GM23338 (cell line): Measurements from ENCODE around the gene SEMA6C. TPM values are rescaled to one million over a fixed set of nuclear protein-coding genes. Genes with fewer than 3 reads are reported as not detected.

Experiments used
- ATAC-seq: fragments of 200-7000 bp; cut with Tn5 transposase; 3 replicates; pipeline ENCODE4 v1.9.1; 2020
- DNase-seq: peaks from one replicate; pipeline ENCODE4 v3.0.0-alpha.2; 2015; ENCODE audit warnings: low spot score
- H2AFZ ChIP-seq: fragments of 200-600 bp; sonication (generic); 2 replicates; pipeline ENCODE4 v1.8.0; 2016; ENCODE audit warnings: antibody characterized with exemption, mild to moderate bottlenecking, moderate library complexity
- H3F3A ChIP-seq: fragments of 200-600 bp; sonication (generic); replicated peaks from 2 replicates; pipeline ENCODE4 v1.8.0; 2017; ENCODE audit warnings: antibody characterized with exemption, mixed run types, low read depth
- H3K27ac ChIP-seq: fragments of 200-600 bp; sonication (generic); 2 replicates; pipeline ENCODE4 v1.6.1; 2016; ENCODE audit warnings: low read depth
- H3K27me3 ChIP-seq: fragments of 200-600 bp; sonication (generic); 2 replicates; pipeline ENCODE4 v1.8.0; 2016; ENCODE audit warnings: mild to moderate bottlenecking, mixed run types, moderate library complexity; ENCODE audit not compliant: insufficient read depth
- H3K36me3 ChIP-seq: fragments of 200-600 bp; sonication (generic); 2 replicates; pipeline ENCODE4 v1.8.0; 2016; ENCODE audit warnings: mild to moderate bottlenecking; ENCODE audit not compliant: insufficient read depth
- H3K4me1 ChIP-seq: fragments of 200-600 bp; sonication (generic); 2 replicates; pipeline ENCODE4 v1.8.0; 2016; ENCODE audit warnings: mild to moderate bottlenecking, moderate library complexity; ENCODE audit not compliant: insufficient read depth
- H3K4me2 ChIP-seq: fragments of 200-600 bp; sonication (generic); 2 replicates; pipeline ENCODE4 v1.7.1; 2017; ENCODE audit warnings: mixed run types
- H3K4me3 ChIP-seq: fragments of 200-600 bp; sonication (generic); 2 replicates; pipeline ENCODE4 v1.6.1; 2016; ENCODE audit warnings: mixed run types
- H3K79me2 ChIP-seq: fragments of 200-600 bp; sonication (generic); replicated peaks from 2 replicates; pipeline ENCODE4 v1.8.0; 2017; ENCODE audit warnings: mild to moderate bottlenecking; ENCODE audit not compliant: insufficient read depth
- H3K9me2 ChIP-seq: fragments of 200-600 bp; sonication (generic); 2 replicates; pipeline ENCODE4 v1.8.0; 2017; ENCODE audit not compliant: insufficient read depth
- H4K20me1 ChIP-seq: fragments of 200-600 bp; sonication (generic); replicated peaks from 2 replicates; pipeline ENCODE4 v1.8.0; 2017; ENCODE audit warnings: mild to moderate bottlenecking; ENCODE audit not compliant: insufficient read depth
- H3K27ac Mint-ChIP-seq: 2 replicates; pipeline ENCODE4 v1.8.0; 2020; ENCODE audit warnings: inconsistent platforms, mild to moderate bottlenecking, moderate library complexity, mixed read lengths
- H3K27me3 Mint-ChIP-seq: 3 replicates; pipeline ENCODE4 v1.8.0; 2022; ENCODE audit warnings: low read depth, mild to moderate bottlenecking, moderate library complexity, mixed read lengths, inconsistent platforms; ENCODE audit not compliant: insufficient read depth, poor library complexity
- H3K36me3 Mint-ChIP-seq: 3 replicates; pipeline ENCODE4 v1.8.0; 2021; ENCODE audit warnings: low read depth, mild to moderate bottlenecking, inconsistent platforms, moderate library complexity, mixed read lengths
- H3K4me1 Mint-ChIP-seq: 3 replicates; pipeline ENCODE4 v1.8.0; 2020; ENCODE audit warnings: mild to moderate bottlenecking, inconsistent platforms, mixed read lengths
- H3K4me3 Mint-ChIP-seq: 3 replicates; pipeline ENCODE4 v1.8.0; 2021; ENCODE audit warnings: moderate library complexity, mild to moderate bottlenecking, inconsistent platforms, mixed read lengths
- H3K9me3 Mint-ChIP-seq: 3 replicates; pipeline ENCODE4 v1.8.0; 2020; ENCODE audit warnings: moderate library complexity, mild to moderate bottlenecking, inconsistent platforms, mixed read lengths
- CREB1 ChIP-seq: fragments of 250-450 bp; sonication (Bioruptor Pico); IDR thresholded peaks from 2 replicates; pipeline ENCODE4 v1.5.0; 2020; ENCODE audit warnings: low read depth, mild to moderate bottlenecking, moderate library complexity
- CTCF ChIP-seq, 2 experiments: fragments of 200-600 bp in 1 of 2; sonication (generic) in 1 of 2; conservative IDR thresholded peaks; 2 replicates each; pipeline versions ENCODE4 v1.5.1 to v1.6.1; 2016 to 2017; ENCODE audit warnings: antibody characterized with exemption in 2 of 2, low read depth in 2 of 2, mild to moderate bottlenecking in 2 of 2, moderate library complexity in 1 of 2
- ETS1 ChIP-seq: IDR thresholded peaks from 2 replicates; pipeline ENCODE4 v1.6.1; 2016; ENCODE audit warnings: antibody characterized with exemption
- EZH2 ChIP-seq: fragments of 200-600 bp; sonication (generic); IDR thresholded peaks from one replicate; pipeline ENCODE4 v1.8.0; 2017; ENCODE audit warnings: antibody characterized with exemption, mild to moderate bottlenecking, low read depth; ENCODE audit not compliant: unreplicated experiment
- EZH2phosphoT487 ChIP-seq: fragments of 200-600 bp; sonication (generic); IDR thresholded peaks from one replicate; pipeline ENCODE4 v1.8.1; 2018; ENCODE audit warnings: antibody characterized with exemption; ENCODE audit not compliant: unreplicated experiment
- JUNB ChIP-seq: IDR thresholded peaks from one replicate; pipeline ENCODE4 v1.6.1; 2016; ENCODE audit warnings: antibody characterized with exemption; ENCODE audit not compliant: unreplicated experiment
- NANOG ChIP-seq: IDR thresholded peaks from 2 replicates; pipeline ENCODE4 v1.6.1; 2016; ENCODE audit warnings: antibody characterized with exemption, borderline replicate concordance
- POLR2AphosphoS5 ChIP-seq: IDR thresholded peaks from 2 replicates; pipeline ENCODE4 v1.6.1; 2016; ENCODE audit warnings: antibody characterized with exemption, low read depth
- REST ChIP-seq: IDR thresholded peaks from one replicate; pipeline ENCODE4 v1.6.1; 2018; ENCODE audit warnings: antibody characterized with exemption; ENCODE audit not compliant: unreplicated experiment
- STAT1 ChIP-seq: IDR thresholded peaks from one replicate; pipeline ENCODE4 v1.6.1; 2016; ENCODE audit warnings: antibody characterized with exemption; ENCODE audit not compliant: unreplicated experiment
- ZNF114 ChIP-seq: fragments of 250-450 bp; sonication (Bioruptor Pico); IDR thresholded peaks from 2 replicates; pipeline ENCODE4 v1.5.0; 2020; ENCODE audit warnings: mild to moderate bottlenecking, moderate library complexity
- ZNF331 ChIP-seq: fragments of 250-450 bp; sonication (Bioruptor Pico); IDR thresholded peaks from 2 replicates; pipeline ENCODE4 v1.5.0; 2020; ENCODE audit warnings: low read depth, mild to moderate bottlenecking, moderate library complexity
- ZNF462 ChIP-seq: fragments of 250-450 bp; sonication (Bioruptor Pico); IDR thresholded peaks from 2 replicates; pipeline ENCODE4 v1.5.0; 2020; ENCODE audit warnings: mild to moderate bottlenecking, moderate library complexity
- polyA plus RNA-seq: library from polyadenylated mRNA; unstranded; fragments of >200 nt; fragmentation: Nextera tagmentation; extraction: Ambion mirVana; gene quantifications from 2 replicates; pipeline ENCODE4 v1.2.1, GENCODE V29; 2016
- total RNA-seq: library from RNA; depleted of rRNA; stranded (reverse); fragments of >200 nt; shearing (Covaris generic); gene quantifications from 2 replicates; pipeline ENCODE4 v1.2.3, GENCODE V29; 2014

The SEMA6C gene
- total and polyA plus RNA-seq, 2 experiments from 2014 or later: 6.2 to 12.3 TPM

- Mint-ChIP-seq H3K4me3 (no peak overlapping the region), H3K27me3 (peaks cover 4% of the 10 kb centered on the region), H3K27ac (no peak overlapping the region), H3K36me3 (peaks cover 37% of the 10 kb centered on the region), H3K4me1 (peaks cover 9% of the 10 kb centered on the region; the same call in 2 of the 3 replicates), H3K9me3 (no peaks in the 10 kb centered on the region)
- Histone ChIP-seq H3K79me2 (peaks cover 39% of the 10 kb centered on the region), H3F3A (0 out of 2 replicates have a peak, but pooled peaks cover 16% of the 10 kb centered on the region), H4K20me1 (peaks cover 7% of the 10 kb centered on the region), H3K27ac (no peak overlapping the region), H3K9me2 (no peaks in the 10 kb centered on the region), H3K36me3 (peaks cover 35% of the 10 kb centered on the region), H3K4me3 (no peak overlapping the region), H3K4me1 (peaks cover 3% of the 10 kb centered on the region; the same call in 1 of the 2 replicates), H3K4me2 (no peak overlapping the region), H2AFZ (no peak overlapping the region), H3K27me3 (no peaks in the 10 kb centered on the region)
- DNase-seq: no peak
- no peak for ATAC-seq
- TF ChIP-seq ETS1 (no peak), NANOG (no peak), CTCF (conservative IDR thresholded peaks at IDR 0.05; ENCODE audit: low read depth in 2 of 2) (no peak), JUNB (no peak), ZNF462 (CRISPR knock-in tag) (no peak), ZNF331 (CRISPR knock-in tag) (no peak), REST (no peak), STAT1 (no peak), EZH2 (no peak), ZNF114 (no peak), CREB1 (CRISPR knock-in tag) (no peak), EZH2phosphoT487 (no peak), POLR2AphosphoS5 (no peak)
These were observed 40.8 kb upstream of the SEMA6C start for GRCh38 chr1:151187205-151187604.
